ENCODE results near the gene GFOD1.

Gene GFOD1, protein sequence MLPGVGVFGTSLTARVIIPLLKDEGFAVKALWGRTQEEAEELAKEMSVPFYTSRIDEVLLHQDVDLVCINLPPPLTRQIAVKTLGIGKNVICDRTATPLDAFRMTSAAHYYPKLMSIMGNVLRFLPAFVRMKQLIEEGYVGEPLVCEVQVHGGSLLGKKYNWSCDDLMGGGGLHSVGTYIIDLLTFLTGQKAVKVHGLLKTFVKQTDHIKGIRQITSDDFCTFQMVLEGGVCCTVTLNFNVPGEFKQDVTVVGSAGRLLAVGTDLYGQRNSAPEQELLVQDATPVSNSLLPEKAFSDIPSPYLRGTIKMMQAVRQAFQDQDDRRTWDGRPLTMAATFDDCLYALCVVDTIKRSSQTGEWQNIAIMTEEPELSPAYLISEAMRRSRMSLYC

DNA sequence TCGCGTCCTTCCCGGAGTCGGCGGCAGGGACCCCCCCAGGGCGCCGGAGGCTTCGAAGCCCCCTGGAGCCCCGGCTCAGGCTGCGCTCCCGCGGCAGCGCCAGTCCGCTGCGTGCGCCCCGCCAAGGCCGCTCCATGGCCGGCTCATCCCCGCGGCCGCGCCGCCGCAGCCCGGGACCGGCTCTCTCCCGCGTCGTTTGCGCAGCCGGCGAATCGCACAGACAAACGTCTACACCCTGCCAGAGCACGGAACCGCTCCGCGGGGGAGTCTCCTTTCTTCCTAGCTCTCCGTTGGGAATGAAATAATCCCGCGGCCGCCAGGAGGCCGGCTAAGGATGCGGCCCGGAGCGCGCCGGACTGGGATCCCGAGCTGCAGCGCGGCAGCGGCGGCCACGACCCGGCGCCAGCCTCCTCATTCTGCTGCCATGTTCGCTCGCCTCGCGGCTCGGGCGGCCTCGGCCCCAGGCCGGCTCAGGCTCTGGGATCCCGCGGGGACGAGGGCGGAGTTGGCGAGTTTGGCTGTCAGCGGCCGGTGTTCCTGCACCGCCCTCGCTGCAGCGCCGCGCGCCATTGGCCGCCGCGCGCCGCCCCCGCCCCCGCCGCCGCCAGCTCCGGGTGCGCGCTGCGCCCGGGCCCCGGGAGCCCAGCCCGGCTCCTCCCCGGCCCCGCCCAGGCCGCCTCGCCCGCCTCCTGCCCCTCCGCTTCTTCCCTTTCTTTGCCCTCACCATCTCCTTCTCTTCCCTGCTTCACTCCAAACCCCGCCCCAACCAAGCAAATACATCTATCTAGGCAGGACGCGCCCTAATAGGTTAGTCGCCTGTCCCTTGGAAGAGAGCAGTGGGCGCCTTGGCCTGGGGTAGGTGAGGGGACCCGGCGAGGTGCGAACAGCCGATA is at the start of gene GFOD1:
TSS of gene GFOD1 (minus strand) at position 479 of the 893 bp plus-strand sequence. CDS start 710 bp downstream, outside the sequence.
- no peaks in the 10 kb centered on the region for H3K27me3 Mint-ChIP-seq
- H3K4me1 Mint-ChIP-seq (ENCODE audit: low read depth): peaks cover 29% of the 10 kb centered on the region
- H3K4me3 Mint-ChIP-seq: peak within 1 kb of the TSS; percentile 99
- peak within 1 kb of the TSS; percentile 91 for H3K27ac Mint-ChIP-seq
- H3K36me3 Mint-ChIP-seq: peaks cover 4% of the 10 kb centered on the region
- H3K9me3 Mint-ChIP-seq (ENCODE audit: low read depth): no peaks in the 10 kb centered on the region

DNA sequence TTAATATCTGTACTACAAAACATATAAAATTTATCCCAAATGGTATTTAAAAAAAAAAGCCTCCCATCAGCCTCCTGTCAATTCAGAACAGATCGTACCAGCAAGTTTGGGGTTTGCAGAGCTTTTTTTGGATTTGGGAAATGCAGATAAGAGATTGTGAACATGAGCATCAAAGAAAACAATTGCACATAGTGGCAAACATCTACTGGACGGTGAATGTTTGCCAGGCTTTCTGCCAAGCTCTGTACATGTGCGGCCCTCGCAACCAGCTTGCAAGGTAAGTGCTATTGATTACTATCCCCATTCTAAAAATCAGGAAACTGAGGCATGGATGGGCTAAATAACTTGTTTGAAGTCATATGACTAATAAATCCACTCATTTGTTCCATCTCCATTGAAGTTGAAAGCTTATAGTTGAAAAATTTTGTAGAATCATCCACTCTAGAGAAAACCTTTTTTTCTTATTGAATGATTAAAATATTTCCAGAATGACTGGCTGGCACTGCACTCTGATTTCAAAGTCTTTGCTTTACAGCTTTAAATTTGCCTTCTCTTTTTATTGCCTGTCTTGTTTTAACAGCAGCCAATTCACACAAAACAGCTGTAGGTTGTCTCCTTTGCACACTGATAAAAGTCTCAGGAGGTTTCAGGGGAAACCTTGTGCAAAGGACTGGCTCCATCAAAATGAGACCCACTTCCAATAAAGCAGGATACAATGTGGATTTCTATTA is 49.6 kb upstream of the GFOD1 start:
- Mint-ChIP-seq H3K36me3 (no peaks in the 10 kb centered on the region), H3K4me1 (ENCODE audit: low read depth) (no peaks in the 10 kb centered on the region), H3K27ac (no peak overlapping the region), H3K9me3 (ENCODE audit: low read depth) (no peaks in the 10 kb centered on the region), H3K27me3 (no peaks in the 10 kb centered on the region), H3K4me3 (no peak overlapping the region)

DNA sequence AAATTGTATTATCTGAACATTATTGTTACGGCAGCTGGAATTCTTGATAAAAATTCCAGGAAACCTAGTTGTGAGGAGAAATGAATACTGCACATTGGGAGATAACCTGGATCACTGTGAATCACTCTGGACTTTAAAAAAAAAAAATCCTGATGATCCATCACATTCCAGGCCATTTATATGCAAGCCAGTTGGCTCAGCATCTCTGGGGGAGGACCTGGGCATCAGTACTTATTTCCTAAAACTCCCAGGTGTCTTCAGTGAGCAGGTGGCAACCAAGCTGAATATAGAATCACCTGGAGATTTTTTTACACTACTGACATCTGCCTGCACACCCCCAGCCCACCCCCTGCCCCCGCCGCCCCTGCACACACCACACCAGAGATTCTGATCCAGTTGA is 47.9 kb upstream of the GFOD1 start:
- no peaks in the 10 kb centered on the region for H3K36me3 Mint-ChIP-seq
- H3K9me3 Mint-ChIP-seq (ENCODE audit: low read depth): no peaks in the 10 kb centered on the region
- H3K27me3 Mint-ChIP-seq: no peaks in the 10 kb centered on the region
- H3K4me1 Mint-ChIP-seq (ENCODE audit: low read depth): no peaks in the 10 kb centered on the region
- no peak overlapping the region for H3K27ac Mint-ChIP-seq
- H3K4me3 Mint-ChIP-seq: no peak overlapping the region

DNA sequence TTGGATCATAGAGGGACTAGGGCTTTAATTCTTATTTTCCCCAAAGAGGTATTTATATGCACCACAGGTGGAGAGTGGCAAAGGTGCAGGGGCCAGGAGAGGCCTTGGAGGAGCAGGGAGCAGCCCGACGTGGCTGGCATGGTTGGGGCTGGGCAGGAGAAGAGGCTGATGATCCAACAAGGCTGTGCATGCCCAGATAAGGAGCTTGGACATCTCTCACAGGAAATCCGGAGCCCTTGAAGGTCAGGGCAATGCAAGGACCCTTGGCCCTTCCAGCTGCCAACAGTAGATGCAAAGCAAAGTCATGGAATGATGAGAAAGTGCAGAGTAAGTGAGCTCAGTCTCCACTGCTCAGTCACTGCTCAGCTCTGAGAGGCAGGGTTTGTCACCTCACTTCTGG is 47.1 kb upstream of the GFOD1 start:
- no peaks in the 10 kb centered on the region for H3K36me3 Mint-ChIP-seq
- no peaks in the 10 kb centered on the region for H3K27me3 Mint-ChIP-seq
- no peaks in the 10 kb centered on the region for H3K4me1 Mint-ChIP-seq (ENCODE audit: low read depth)
- no peak overlapping the region for H3K4me3 Mint-ChIP-seq
- no peaks in the 10 kb centered on the region for H3K9me3 Mint-ChIP-seq (ENCODE audit: low read depth)
- no peak overlapping the region for H3K27ac Mint-ChIP-seq

DNA sequence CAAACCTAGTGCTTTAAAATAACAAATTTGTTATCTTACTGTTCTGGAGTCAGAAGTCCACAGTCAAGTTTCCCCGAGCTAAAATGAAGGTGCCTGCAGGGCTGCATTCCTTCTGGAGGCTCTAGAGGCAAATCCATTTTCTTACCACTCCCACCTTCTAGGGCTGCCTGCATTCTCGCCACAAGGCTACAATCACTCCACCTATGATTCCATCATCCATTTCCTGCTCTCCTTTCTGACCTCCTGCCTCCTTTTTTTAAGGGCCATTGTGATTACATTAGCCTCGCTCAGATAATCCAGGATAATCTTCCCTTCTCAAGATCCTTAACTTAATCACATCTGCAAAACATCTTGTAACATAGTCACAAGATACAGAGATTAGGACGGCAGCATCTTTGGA is 44.6 kb upstream of the GFOD1 start:
- Mint-ChIP-seq H3K4me3 (no peak overlapping the region), H3K36me3 (no peaks in the 10 kb centered on the region), H3K27ac (no peak overlapping the region), H3K27me3 (no peaks in the 10 kb centered on the region), H3K4me1 (ENCODE audit: low read depth) (peaks cover 5% of the 10 kb centered on the region), H3K9me3 (ENCODE audit: low read depth) (no peaks in the 10 kb centered on the region)

DNA sequence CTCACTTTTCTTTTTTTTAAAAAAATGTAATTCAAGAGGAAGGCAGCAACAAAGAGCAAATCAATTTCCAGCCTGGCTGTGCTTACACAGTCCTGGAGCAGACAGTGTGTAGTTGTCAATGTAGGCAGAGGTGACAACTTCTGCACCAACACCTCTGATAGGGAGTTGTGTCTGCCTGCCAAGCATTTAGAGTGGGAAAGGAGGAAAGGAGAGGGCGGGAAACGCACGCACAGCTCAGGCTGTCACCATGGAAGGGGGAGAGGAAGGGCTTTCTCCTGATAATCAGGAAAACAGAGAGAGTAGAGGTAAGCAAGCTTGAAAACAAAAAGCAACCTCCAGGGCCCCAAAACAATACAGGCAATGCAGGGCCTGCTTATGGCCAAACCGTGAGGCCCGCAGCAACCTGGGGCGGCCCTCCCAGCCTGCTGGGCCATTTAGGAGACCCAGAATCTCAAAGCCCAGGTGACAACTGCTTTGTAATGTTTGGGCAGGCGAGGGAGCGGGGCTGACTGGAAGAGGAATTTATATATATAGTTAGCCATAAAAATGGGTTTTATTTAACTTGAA is 41.5 kb upstream of the GFOD1 start:
- Mint-ChIP-seq H3K27ac (no peak overlapping the region), H3K27me3 (no peaks in the 10 kb centered on the region), H3K9me3 (ENCODE audit: low read depth) (no peaks in the 10 kb centered on the region), H3K36me3 (no peaks in the 10 kb centered on the region), H3K4me3 (no peak overlapping the region), H3K4me1 (ENCODE audit: low read depth) (peaks cover 20% of the 10 kb centered on the region)

DNA sequence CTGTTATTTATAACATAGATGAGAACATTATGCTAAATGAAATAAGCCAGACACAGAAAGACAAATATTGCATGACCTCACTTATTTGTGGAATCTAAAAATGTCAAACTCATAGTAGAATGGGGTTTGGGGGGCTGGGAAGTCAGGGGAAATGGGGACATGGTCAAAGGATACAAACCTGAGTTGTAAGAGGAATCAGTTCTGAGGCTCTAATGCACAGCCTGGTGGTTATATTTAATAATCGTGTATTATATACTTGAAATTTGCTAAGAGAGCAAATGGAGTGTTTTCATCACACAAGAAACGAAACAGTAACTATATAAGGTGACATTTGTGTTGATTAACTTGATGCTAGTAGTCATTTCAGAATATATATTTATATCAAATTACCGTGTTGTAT is 40.8 kb upstream of the GFOD1 start:
- H3K36me3 Mint-ChIP-seq: no peaks in the 10 kb centered on the region
- H3K27me3 Mint-ChIP-seq: no peaks in the 10 kb centered on the region
- no peaks in the 10 kb centered on the region for H3K9me3 Mint-ChIP-seq (ENCODE audit: low read depth)
- H3K27ac Mint-ChIP-seq: no peak overlapping the region
- peaks cover 20% of the 10 kb centered on the region for H3K4me1 Mint-ChIP-seq (ENCODE audit: low read depth)
- H3K4me3 Mint-ChIP-seq: no peak overlapping the region

DNA sequence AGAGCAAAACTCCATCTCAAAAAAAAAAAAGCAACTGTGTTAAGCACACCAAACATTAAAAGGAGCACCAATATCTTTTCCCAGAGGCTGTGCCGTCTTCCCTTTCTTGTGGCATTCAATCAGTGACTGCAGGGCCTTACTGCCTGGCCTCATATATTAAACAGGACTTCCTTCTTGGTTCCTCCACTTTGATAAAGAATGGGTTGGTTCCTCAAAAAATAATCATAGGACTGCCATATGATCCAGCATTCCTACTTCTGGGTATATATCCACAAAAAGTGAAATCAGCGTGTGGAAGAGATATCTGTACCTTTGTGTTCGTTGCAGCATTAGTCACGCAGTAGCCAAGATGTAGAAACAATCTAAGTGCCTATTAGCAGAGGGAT is 40.3 kb upstream of the GFOD1 start:
- H3K27ac Mint-ChIP-seq: peak overlapping the region; percentile 52
- H3K9me3 Mint-ChIP-seq (ENCODE audit: low read depth): no peaks in the 10 kb centered on the region
- H3K4me3 Mint-ChIP-seq: no peak overlapping the region
- no peaks in the 10 kb centered on the region for H3K27me3 Mint-ChIP-seq
- H3K4me1 Mint-ChIP-seq (ENCODE audit: low read depth): peaks cover 20% of the 10 kb centered on the region
- H3K36me3 Mint-ChIP-seq: no peaks in the 10 kb centered on the region

DNA sequence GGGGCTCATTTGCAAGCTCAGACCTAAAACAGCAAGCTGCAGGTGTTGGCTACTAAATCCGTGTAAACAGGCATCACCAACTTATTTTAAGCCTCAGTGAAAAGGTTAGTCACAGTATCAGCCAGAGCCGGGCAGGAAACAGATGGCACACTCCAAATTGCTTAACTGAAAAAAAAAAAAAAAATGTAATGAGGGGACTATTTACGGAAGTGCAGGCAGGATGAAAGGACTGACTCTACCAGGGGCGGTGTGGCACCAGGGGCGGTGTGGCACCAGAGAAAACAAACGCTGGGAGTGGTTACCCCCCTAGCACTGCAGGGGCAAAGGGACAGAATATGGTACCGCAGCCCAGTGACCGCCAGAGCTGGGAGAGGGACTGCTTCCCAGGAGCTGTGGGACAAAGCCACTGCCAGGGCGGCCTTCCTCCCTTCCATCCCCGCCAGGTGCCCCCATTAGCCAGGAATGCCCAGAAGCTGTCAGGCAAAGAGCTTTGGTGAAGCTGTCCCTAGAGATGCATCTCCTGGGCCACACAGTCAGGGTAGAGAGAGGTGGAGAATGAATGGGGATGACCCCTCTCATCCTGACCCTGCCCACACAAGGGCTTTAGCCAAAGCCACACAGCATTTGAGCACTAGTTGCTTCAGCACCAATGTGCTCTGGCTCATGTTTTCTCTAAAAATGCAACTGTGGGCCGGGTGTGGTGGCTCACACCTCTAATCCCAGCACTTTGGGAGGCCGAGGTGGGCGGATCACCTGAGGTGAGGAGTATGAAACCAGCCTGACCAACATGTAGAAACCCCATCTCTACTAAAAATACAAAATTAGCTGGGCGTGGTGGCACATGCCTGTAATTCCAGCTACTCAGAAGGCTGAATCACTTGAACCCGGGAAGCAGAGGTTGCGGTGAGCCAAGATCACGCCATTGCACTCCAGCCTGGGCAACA is 39.6 kb upstream of the GFOD1 start:
- Mint-ChIP-seq H3K27me3 (no peaks in the 10 kb centered on the region), H3K36me3 (no peaks in the 10 kb centered on the region), H3K9me3 (ENCODE audit: low read depth) (no peaks in the 10 kb centered on the region), H3K4me1 (ENCODE audit: low read depth) (peaks cover 20% of the 10 kb centered on the region), H3K4me3 (peak overlapping the region; percentile 14), H3K27ac (peak overlapping the region; percentile 37)

DNA sequence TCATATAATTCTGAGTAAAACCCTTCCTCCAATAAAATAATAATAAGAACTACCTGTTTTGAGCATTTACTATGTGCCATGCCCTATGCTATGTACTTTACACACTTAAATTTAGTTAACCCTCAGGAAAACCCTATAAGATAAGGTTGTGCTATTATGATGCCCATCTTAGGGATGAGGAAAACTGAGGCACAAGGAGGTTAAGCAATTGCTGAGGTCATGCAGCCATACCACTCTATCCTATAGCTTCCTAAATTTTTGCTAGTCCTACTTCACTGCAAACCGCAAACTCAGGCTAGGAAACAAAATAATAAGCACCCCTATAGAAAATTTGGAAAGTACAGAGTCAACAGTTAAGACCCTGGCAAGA is 38.9 kb upstream of the GFOD1 start:
- Mint-ChIP-seq H3K27ac (peak overlapping the region; percentile 37), H3K4me1 (ENCODE audit: low read depth) (peaks cover 20% of the 10 kb centered on the region), H3K4me3 (peak overlapping the region; percentile 14), H3K9me3 (ENCODE audit: low read depth) (no peaks in the 10 kb centered on the region), H3K27me3 (no peaks in the 10 kb centered on the region), H3K36me3 (no peaks in the 10 kb centered on the region)

DNA sequence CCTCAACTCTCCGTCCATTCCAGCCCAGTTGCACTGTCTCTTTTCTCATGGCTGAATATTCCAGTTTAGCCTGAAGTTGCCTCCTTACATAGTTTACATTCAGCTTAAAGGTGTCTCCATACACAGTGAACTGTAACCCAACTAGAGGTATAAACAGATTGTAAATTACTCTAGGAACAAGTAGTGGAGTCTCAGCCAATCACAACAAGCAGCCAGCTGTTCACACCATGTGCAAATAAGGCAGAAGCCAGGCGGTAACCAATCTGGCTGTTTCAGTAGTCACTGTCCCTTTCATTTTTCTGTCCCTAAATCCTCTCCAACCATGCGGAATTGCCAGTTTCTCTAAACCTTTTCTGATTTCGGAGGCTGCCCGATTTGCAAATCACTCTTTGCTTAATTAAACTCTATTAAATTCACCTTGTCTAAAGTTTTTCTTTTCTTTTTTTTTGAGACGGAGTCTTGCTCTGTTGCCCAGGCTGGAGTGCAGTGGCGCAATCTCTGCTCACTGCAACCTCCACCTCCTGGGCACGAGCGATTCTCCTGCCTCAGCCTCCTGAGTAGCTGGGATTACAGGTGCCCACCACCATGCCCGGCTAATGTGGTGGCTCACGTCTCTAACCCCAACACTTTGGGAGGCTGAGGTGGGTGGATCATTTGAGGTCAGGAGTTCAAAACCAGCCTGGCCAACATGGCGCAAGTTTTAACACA is 37.6 kb upstream of the GFOD1 start:
- Mint-ChIP-seq H3K4me1 (ENCODE audit: low read depth) (peaks cover 20% of the 10 kb centered on the region), H3K27me3 (no peaks in the 10 kb centered on the region), H3K9me3 (ENCODE audit: low read depth) (no peaks in the 10 kb centered on the region), H3K4me3 (no peak overlapping the region), H3K36me3 (no peaks in the 10 kb centered on the region), H3K27ac (no peak overlapping the region)

DNA sequence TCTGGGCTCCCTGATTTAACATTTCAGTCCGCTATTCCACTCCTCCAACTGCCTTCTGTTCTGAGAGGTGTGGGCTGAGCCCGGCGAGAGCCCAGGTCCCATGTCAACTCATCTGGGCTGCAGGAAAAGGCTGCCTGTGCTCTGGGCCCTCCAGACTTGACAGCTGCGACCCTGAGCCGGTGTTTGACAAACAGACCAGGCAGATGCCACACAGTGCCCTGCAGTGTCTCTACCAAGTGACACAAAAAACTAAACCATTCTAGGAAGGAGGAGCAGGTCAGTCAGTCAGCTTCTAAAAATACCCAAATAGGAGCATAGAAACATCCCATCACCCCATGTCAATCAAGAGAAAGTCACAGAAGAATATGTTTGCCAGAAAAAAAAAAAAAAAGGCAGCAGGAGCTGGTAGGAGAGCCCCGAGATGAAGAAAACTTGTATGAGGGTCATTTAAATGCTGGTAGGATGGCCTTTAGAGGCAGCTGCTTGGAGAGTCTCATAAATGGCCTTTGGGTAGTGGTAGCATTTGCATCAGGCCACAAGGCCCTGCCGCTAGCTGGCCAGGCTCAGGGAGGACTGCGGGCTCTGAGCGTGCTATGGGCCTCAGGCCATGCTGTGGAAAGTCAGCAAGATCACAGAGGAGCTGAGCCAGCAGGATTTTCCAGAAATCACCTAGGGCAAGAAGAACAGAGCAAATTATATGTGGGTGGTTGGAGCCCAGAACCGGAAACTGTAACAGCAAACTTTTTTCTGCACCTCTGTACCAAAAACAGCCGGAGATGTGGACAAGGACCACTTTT is 36.6 kb upstream of the GFOD1 start:
- H3K27me3 Mint-ChIP-seq: no peaks in the 10 kb centered on the region

DNA sequence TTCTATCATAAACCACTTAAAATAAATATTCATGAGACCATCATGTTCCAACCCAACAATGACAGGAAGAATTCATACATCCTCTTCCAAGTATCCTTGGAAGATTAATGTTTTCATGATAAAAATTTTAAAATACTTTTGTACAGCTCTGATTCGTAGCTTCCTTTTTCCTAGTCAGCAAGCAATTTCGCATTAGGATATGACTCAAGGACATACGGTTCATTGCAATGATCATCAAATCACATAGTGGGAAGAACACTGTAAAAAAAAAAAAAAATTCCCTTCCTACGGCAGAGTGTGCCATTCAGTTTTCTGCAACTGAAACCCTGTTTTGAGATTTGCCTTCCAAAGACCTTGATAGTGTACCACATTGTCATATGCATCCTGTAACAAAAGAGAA is 35.3 kb upstream of the GFOD1 start:
- no peak overlapping the region for H3K27ac Mint-ChIP-seq
- H3K36me3 Mint-ChIP-seq: no peaks in the 10 kb centered on the region
- peaks cover 18% of the 10 kb centered on the region for H3K4me1 Mint-ChIP-seq (ENCODE audit: low read depth)
- no peaks in the 10 kb centered on the region for H3K27me3 Mint-ChIP-seq
- H3K9me3 Mint-ChIP-seq (ENCODE audit: low read depth): no peaks in the 10 kb centered on the region
- H3K4me3 Mint-ChIP-seq: no peak overlapping the region

More for the DNA sequence above, 36.6 kb upstream of the GFOD1 start:
- Mint-ChIP-seq H3K27ac (no peak overlapping the region), H3K4me1 (ENCODE audit: low read depth) (peaks cover 20% of the 10 kb centered on the region), H3K36me3 (no peaks in the 10 kb centered on the region), H3K4me3 (no peak overlapping the region), H3K9me3 (ENCODE audit: low read depth) (no peaks in the 10 kb centered on the region)

Measured in activated naive CD8-positive, alpha-beta T cell (primary cell).